ENCODE data around the gene ZNF184. TPM values are rescaled to one million over a fixed set of nuclear protein-coding genes. Genes with fewer than 3 reads are reported as not detected.

The ZNF184 gene
- total RNA-seq, 1 experiment from 2014 or later, result 10.1 TPM

DNA sequence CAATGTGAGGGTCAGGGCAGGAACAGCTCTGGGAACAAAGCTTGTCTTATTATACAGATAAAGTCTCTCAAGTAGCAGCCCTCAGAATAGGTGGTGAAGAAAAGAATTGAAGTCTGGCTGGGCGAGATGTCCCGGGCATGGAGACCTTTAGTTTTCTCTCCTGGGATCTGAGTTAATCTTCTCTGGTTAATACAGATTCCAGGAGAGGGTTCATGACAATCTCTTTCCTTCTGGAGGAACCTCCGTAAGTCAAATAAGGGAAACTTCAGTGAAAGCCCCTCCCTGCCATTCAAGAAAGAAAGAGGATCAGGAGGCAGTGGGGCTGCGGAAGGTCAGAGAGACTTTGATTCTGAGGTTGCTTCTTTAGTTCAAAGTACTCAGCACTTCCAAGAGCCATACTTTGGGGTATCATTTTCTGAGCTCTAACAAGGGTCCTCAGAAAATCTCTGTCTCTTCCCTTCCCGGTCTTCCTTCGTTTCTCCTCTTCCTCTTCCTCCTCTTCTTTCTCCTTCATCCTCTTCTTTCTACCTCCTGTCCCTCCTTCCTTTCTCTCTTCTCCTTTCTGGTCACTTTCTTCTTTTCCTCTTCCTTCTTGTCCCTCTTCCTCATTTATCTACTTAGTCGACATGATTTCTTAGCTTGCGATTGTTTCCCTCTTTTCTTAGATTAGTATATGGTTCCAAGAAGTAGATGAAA, 4.6 kb upstream of the ZNF184 start:
- Mint-ChIP-seq H3K4me1 (ENCODE audit: insufficient read depth, unreplicated experiment) (no peaks in the 10 kb centered on the region), H3K27ac (ENCODE audit: low read depth, unreplicated experiment) (no peak overlapping the region), H3K4me3 (ENCODE audit: unreplicated experiment) (no peak overlapping the region), H3K27me3 (ENCODE audit: insufficient read depth, unreplicated experiment) (no peaks in the 10 kb centered on the region), H3K9me3 (ENCODE audit: unreplicated experiment) (no peaks in the 10 kb centered on the region), H3K36me3 (ENCODE audit: insufficient read depth, unreplicated experiment) (no peaks in the 10 kb centered on the region)
- ChIA-PET CTCF (interaction anchor here (1.0 kb wide), 1 partner anchor 165 kb away, joined by 3 read pairs; no protein-coding TSS in a partner anchor), POLR2A (interaction anchor here (0.6 to 2.2 kb wide), 9 partner anchors 16 to 289 kb away, joined by 3 to 7 read pairs (median 3); no protein-coding TSS in a partner anchor)
- intact Hi-C loops (cut with micrococcal nuclease), result loop anchor here (2.0 to 10.0 kb wide), 5 partner anchors 25 to 1163 kb away; partner anchors contain the start of gene POM121L2
- BruUV-seq (replicated peaks), result no TSS peak
- TF ChIP-seq, protein P1, sequence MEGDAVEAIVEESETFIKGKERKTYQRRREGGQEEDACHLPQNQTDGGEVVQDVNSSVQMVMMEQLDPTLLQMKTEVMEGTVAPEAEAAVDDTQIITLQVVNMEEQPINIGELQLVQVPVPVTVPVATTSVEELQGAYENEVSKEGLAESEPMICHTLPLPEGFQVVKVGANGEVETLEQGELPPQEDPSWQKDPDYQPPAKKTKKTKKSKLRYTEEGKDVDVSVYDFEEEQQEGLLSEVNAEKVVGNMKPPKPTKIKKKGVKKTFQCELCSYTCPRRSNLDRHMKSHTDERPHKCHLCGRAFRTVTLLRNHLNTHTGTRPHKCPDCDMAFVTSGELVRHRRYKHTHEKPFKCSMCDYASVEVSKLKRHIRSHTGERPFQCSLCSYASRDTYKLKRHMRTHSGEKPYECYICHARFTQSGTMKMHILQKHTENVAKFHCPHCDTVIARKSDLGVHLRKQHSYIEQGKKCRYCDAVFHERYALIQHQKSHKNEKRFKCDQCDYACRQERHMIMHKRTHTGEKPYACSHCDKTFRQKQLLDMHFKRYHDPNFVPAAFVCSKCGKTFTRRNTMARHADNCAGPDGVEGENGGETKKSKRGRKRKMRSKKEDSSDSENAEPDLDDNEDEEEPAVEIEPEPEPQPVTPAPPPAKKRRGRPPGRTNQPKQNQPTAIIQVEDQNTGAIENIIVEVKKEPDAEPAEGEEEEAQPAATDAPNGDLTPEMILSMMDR (IDR thresholded peaks at IDR 0.05; ENCODE audit: unreplicated experiment), result no peak
- no peak for DNase-seq (ENCODE audit: unreplicated experiment)

DNA sequence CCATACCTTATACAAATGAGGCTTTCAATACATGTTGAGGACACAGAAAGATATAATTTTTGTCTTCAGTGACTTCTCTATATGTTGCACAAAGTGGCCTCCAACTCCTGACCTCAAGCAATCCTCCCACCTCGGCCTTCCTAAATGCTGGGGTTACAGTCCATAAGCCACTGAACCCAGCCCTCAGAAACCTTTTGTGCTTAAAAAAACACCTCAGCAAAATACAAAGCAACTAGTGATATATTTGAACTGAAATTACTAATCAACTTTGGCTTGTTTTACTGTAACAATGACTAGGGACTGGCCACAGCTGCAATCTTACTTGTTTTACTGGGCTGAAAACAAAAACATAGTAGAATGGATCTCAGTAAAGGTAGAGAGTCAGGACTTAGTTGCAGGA, 3.2 kb upstream of the ZNF184 start:
- H3K27me3 Mint-ChIP-seq (ENCODE audit: insufficient read depth, unreplicated experiment), result no peaks in the 10 kb centered on the region
- no peak overlapping the region for H3K27ac Mint-ChIP-seq (ENCODE audit: low read depth, unreplicated experiment)
- DNase-seq (ENCODE audit: unreplicated experiment), result no peak
- TF ChIP-seq, protein P1 (IDR thresholded peaks at IDR 0.05; ENCODE audit: unreplicated experiment), result no peak
- POLR2A ChIA-PET, result interaction anchor here (1.0 to 1.9 kb wide), 5 partner anchors 18 to 225 kb away, joined by 3 to 5 read pairs (median 3); no protein-coding TSS in a partner anchor
- H3K4me3 Mint-ChIP-seq (ENCODE audit: unreplicated experiment), result no peak overlapping the region
- intact Hi-C loops (cut with micrococcal nuclease), result loop anchor here (5.0 to 10.0 kb wide), 4 partner anchors 129 to 1161 kb away; partner anchors contain the start of gene POM121L2
- CTCF ChIA-PET, result no interaction called here
- no peaks in the 10 kb centered on the region for H3K9me3 Mint-ChIP-seq (ENCODE audit: unreplicated experiment)
- BruUV-seq (replicated peaks), result no TSS peak
- no peaks in the 10 kb centered on the region for H3K36me3 Mint-ChIP-seq (ENCODE audit: insufficient read depth, unreplicated experiment)
- peaks cover 9% of the 10 kb centered on the region for H3K4me1 Mint-ChIP-seq (ENCODE audit: insufficient read depth, unreplicated experiment)

DNA sequence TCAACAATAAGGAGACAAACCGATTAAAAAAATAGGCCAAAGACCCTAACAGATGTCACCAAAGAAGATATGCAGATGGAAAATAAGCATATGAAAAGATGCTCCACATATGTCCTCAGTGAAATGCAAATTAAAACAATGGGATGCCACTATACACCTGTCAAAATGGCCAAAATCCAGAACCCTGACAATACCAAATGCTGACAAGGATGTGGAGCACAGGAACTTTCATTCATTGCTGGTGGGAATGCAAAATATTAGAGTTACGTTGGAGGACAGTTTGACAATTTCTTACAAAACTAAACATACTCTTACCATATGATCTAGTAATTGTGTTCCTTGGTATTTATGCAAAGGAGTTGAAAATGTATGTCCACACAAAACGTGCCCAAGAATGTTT, 1.8 kb upstream of the ZNF184 start:
- Mint-ChIP-seq H3K4me3 (ENCODE audit: unreplicated experiment) (no peak overlapping the region), H3K36me3 (ENCODE audit: insufficient read depth, unreplicated experiment) (peaks cover 2% of the 10 kb centered on the region), H3K27me3 (ENCODE audit: insufficient read depth, unreplicated experiment) (no peaks in the 10 kb centered on the region), H3K9me3 (ENCODE audit: unreplicated experiment) (no peaks in the 10 kb centered on the region), H3K4me1 (ENCODE audit: insufficient read depth, unreplicated experiment) (peaks cover 19% of the 10 kb centered on the region), H3K27ac (ENCODE audit: low read depth, unreplicated experiment) (no peak overlapping the region)
- POLR2A ChIA-PET, result no interaction called here
- intact Hi-C loops (cut with micrococcal nuclease), result loop anchor here (5.0 to 10.0 kb wide), 6 partner anchors 130 to 1160 kb away; partner anchors contain the start of gene POM121L2
- TF ChIP-seq, protein P1 (IDR thresholded peaks at IDR 0.05; ENCODE audit: unreplicated experiment), result no peak
- DNase-seq (ENCODE audit: unreplicated experiment), result no peak
- no TSS peak for BruUV-seq (replicated peaks)
- CTCF ChIA-PET, result interaction anchor here (1.3 kb wide), 1 partner anchor 162 kb away, joined by 3 read pairs; the partner anchor contains the start of gene POM121L2

DNA sequence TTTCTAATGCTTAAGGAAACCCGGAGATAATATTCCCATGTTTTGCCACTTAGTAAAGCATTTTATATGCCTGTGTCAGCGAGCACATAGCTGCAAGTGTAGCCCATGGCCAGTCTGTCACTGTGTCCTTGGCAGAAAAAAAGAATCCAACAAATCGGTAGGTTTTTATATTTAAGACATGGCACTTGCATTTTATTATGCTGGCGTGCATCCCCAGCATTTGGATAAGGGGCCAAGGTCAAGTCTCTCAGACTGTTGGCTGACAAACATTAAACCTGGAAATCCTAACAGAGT, 1.2 kb upstream of the ZNF184 start:
- no TSS peak for BruUV-seq (replicated peaks)
- DNase-seq (ENCODE audit: unreplicated experiment), result no peak
- Mint-ChIP-seq H3K27ac (ENCODE audit: low read depth, unreplicated experiment) (no peak overlapping the region), H3K4me1 (ENCODE audit: insufficient read depth, unreplicated experiment) (peaks cover 19% of the 10 kb centered on the region), H3K27me3 (ENCODE audit: insufficient read depth, unreplicated experiment) (no peaks in the 10 kb centered on the region), H3K9me3 (ENCODE audit: unreplicated experiment) (no peaks in the 10 kb centered on the region), H3K4me3 (ENCODE audit: unreplicated experiment) (peak overlapping the region; percentile 91), H3K36me3 (ENCODE audit: insufficient read depth, unreplicated experiment) (peaks cover 7% of the 10 kb centered on the region)
- POLR2A ChIA-PET, result interaction anchor here (2.2 to 3.0 kb wide), 2 partner anchors 144 to 179 kb away, joined by 14 to 16 read pairs; no protein-coding TSS in a partner anchor
- intact Hi-C loops (cut with micrococcal nuclease), result loop anchor here (5.0 to 10.0 kb wide), 5 partner anchors 131 to 1159 kb away; no protein-coding TSS in a partner anchor
- CTCF ChIA-PET, result interaction anchor here (0.7 to 1.3 kb wide), 2 partner anchors 162 to 287 kb away, joined by 3 read pairs; partner anchors contain the start of gene POM121L2
- TF ChIP-seq, protein P1 (IDR thresholded peaks at IDR 0.05; ENCODE audit: unreplicated experiment), result no peak
